ENCODE measurements around the gene TGFBI. TPM values are rescaled to one million over a fixed set of nuclear protein-coding genes. Genes with fewer than 3 reads are reported as not detected.

The TGFBI gene
- total RNA-seq, 1 donor from 2014 or later: 345 TPM

GRCh38 chr5:136101884-136102283, 73.1 kb downstream of the TGFBI start:
- H3K4me1 Mint-ChIP-seq: peaks cover 39% of the 10 kb centered on the region
- H3K27me3 Mint-ChIP-seq (ENCODE audit: low read depth): peaks cover 3% of the 10 kb centered on the region
- TF ChIP-seq CTCF (IDR thresholded peaks at IDR 0.05; ENCODE audit: unreplicated experiment): no peak
- no peak for DNase-seq (ENCODE audit: low spot score in 2 of 2, unreplicated experiment in 2 of 2)
- H3K9me3 Mint-ChIP-seq: no peaks in the 10 kb centered on the region
- H3K27ac Mint-ChIP-seq: no peak overlapping the region
- H3K4me3 Mint-ChIP-seq: no peak overlapping the region
- H3K36me3 Mint-ChIP-seq: no peaks in the 10 kb centered on the region

GRCh38 chr5:136103118-136103517, 74.3 kb downstream of the TGFBI start:
- DNase-seq (ENCODE audit: low spot score in 2 of 2, unreplicated experiment in 2 of 2): no peak
- Mint-ChIP-seq H3K27ac (no peak overlapping the region), H3K27me3 (ENCODE audit: low read depth) (peaks cover 3% of the 10 kb centered on the region)

GRCh38 chr5:136104306-136104965, 75.6 kb downstream of the TGFBI start:
- Mint-ChIP-seq H3K27me3 (ENCODE audit: low read depth) (peaks cover 3% of the 10 kb centered on the region), H3K9me3 (no peaks in the 10 kb centered on the region), H3K4me1 (peaks cover 45% of the 10 kb centered on the region), H3K4me3 (no peak overlapping the region), H3K27ac (peak overlapping the region; percentile 89), H3K36me3 (no peaks in the 10 kb centered on the region)
- no peak for TF ChIP-seq CTCF (IDR thresholded peaks at IDR 0.05; ENCODE audit: unreplicated experiment)
- DNase-seq (ENCODE audit: low spot score in 2 of 2, unreplicated experiment in 2 of 2): no peak

More at GRCh38 chr5:136103118-136103517, 74.3 kb downstream of the TGFBI start:
- H3K36me3 Mint-ChIP-seq: no peaks in the 10 kb centered on the region
- H3K4me3 Mint-ChIP-seq: no peak overlapping the region
- H3K4me1 Mint-ChIP-seq: peaks cover 42% of the 10 kb centered on the region
- no peaks in the 10 kb centered on the region for H3K9me3 Mint-ChIP-seq
- TF ChIP-seq CTCF (IDR thresholded peaks at IDR 0.05; ENCODE audit: unreplicated experiment): no peak

GRCh38 chr5:136106351-136107031, 77.7 kb downstream of the TGFBI start:
- Mint-ChIP-seq H3K4me3 (no peak overlapping the region), H3K9me3 (no peaks in the 10 kb centered on the region), H3K4me1 (peaks cover 53% of the 10 kb centered on the region), H3K27me3 (ENCODE audit: low read depth) (no peaks in the 10 kb centered on the region), H3K36me3 (no peaks in the 10 kb centered on the region), H3K27ac (no peak overlapping the region)
- no peak for DNase-seq (ENCODE audit: low spot score in 2 of 2, unreplicated experiment in 2 of 2)
- TF ChIP-seq CTCF (IDR thresholded peaks at IDR 0.05; ENCODE audit: unreplicated experiment): no peak

GRCh38 chr5:136108180-136108611, 79.4 kb downstream of the TGFBI start:
- no peaks in the 10 kb centered on the region for H3K9me3 Mint-ChIP-seq
- no peaks in the 10 kb centered on the region for H3K36me3 Mint-ChIP-seq
- peak overlapping the region; percentile 11 for H3K27ac Mint-ChIP-seq
- no peak for DNase-seq (ENCODE audit: low spot score in 2 of 2, unreplicated experiment in 2 of 2)
- no peak for TF ChIP-seq CTCF (IDR thresholded peaks at IDR 0.05; ENCODE audit: unreplicated experiment)
- H3K4me1 Mint-ChIP-seq: peaks cover 52% of the 10 kb centered on the region
- H3K27me3 Mint-ChIP-seq (ENCODE audit: low read depth): no peaks in the 10 kb centered on the region
- no peak overlapping the region for H3K4me3 Mint-ChIP-seq
